Thyroid gland (tissue), 4 donors: ENCODE results near the gene MEIS3.

Source experiments
- CTCF ChIP-seq, 6 experiments: fragments of 200-600 bp in 3 of 6; fragments of 450-650 bp in 3 of 6; sonication (generic) in 3 of 6; IDR thresholded peaks; one replicate each; pipeline ENCODE4 v1.5.1; 2016 to 2019; ENCODE audit warnings: antibody characterized with exemption in 6 of 6, mild to moderate bottlenecking in 2 of 6, inconsistent platforms in 1 of 6, moderate library complexity in 1 of 6
- POLR2A ChIP-seq, 2 donors: fragments of 450-650 bp; IDR thresholded peaks; one replicate each; pipeline ENCODE4 v1.6.1; 2017; ENCODE audit warnings: antibody characterized with exemption in 2 of 2, mild to moderate bottlenecking in 2 of 2, moderate library complexity in 1 of 2

GRCh38 chr19:47444388-47444821 lies 25.1 kb upstream of the MEIS3 start:
- no peak for TF ChIP-seq CTCF (IDR thresholded peaks at IDR 0.05)
- TF ChIP-seq POLR2A (IDR thresholded peaks at IDR 0.05) = no peak
